Astrocyte (in vitro differentiated cells and primary cell): Measurements from ENCODE around the gene ERO1B. TPM values are rescaled to one million over a fixed set of nuclear protein-coding genes. Genes with fewer than 3 reads are reported as not detected.

Experiments used
- DNase-seq: peaks from one replicate; pipeline ENCODE4 v3.0.0-alpha.2; 2010; ENCODE audit warnings: low read depth
- FAIRE-seq: peaks from 2 replicates; lab custom pipeline; 2011; peaks lifted over from hg19 to GRCh38; lab: Jason Lieb, UNC
- H2AFZ ChIP-seq: 2 replicates; pipeline ENCODE4 v1.6.0; 2012; ENCODE audit warnings: low read depth, low read length, inconsistent platforms
- H3K27ac ChIP-seq: 2 replicates; pipeline ENCODE4 v1.5.1; 2011; ENCODE audit warnings: low read depth, low read length, inconsistent platforms
- H3K27me3 ChIP-seq: 2 replicates; pipeline ENCODE4 v1.6.0; 2011; ENCODE audit warnings: low read length, inconsistent platforms; ENCODE audit not compliant: insufficient read depth
- H3K36me3 ChIP-seq: 2 replicates; pipeline ENCODE4 v1.5.1; 2011; ENCODE audit warnings: low read length, inconsistent platforms; ENCODE audit not compliant: insufficient read depth
- H3K4me1 ChIP-seq: 2 replicates; pipeline ENCODE4 v1.5.1; 2011; ENCODE audit warnings: low read length, inconsistent platforms; ENCODE audit not compliant: insufficient read depth
- H3K4me2 ChIP-seq: 2 replicates; pipeline ENCODE4 v1.6.0; 2012; ENCODE audit warnings: low read length, inconsistent platforms
- H3K4me3 ChIP-seq: 2 replicates; pipeline ENCODE4 v1.5.1; 2011; ENCODE audit warnings: low read depth, mild to moderate bottlenecking, low read length, inconsistent platforms; ENCODE audit not compliant: insufficient read depth
- H3K79me2 ChIP-seq: 2 replicates; pipeline ENCODE4 v1.6.0; 2012; ENCODE audit warnings: mild to moderate bottlenecking, low read length, inconsistent platforms; ENCODE audit not compliant: insufficient read depth
- H3K9ac ChIP-seq: 2 replicates; pipeline ENCODE4 v1.6.0; 2012; ENCODE audit warnings: mild to moderate bottlenecking, low read length, inconsistent platforms
- H3K9me3 ChIP-seq: 2 replicates; pipeline ENCODE4 v1.5.1; 2012; ENCODE audit warnings: low read depth, mild to moderate bottlenecking, low read length, inconsistent platforms; ENCODE audit not compliant: insufficient read depth
- H4K20me1 ChIP-seq: 2 replicates; pipeline ENCODE4 v1.6.0; 2012; ENCODE audit warnings: low read length, inconsistent platforms; ENCODE audit not compliant: insufficient read depth
- H3K27ac Mint-ChIP-seq: one replicate; pipeline ENCODE4 v1.8.0; 2021; ENCODE audit warnings: mild to moderate bottlenecking, mixed read lengths; ENCODE audit not compliant: unreplicated experiment
- H3K27me3 Mint-ChIP-seq: one replicate; pipeline ENCODE4 v1.8.0; 2021; ENCODE audit warnings: low read depth, mixed read lengths; ENCODE audit not compliant: unreplicated experiment
- H3K36me3 Mint-ChIP-seq: one replicate; pipeline ENCODE4 v1.8.0; 2021; ENCODE audit warnings: low read depth, mixed read lengths; ENCODE audit not compliant: unreplicated experiment
- H3K4me1 Mint-ChIP-seq: one replicate; pipeline ENCODE4 v1.8.0; 2021; ENCODE audit warnings: low read depth, mixed read lengths; ENCODE audit not compliant: unreplicated experiment
- H3K4me3 Mint-ChIP-seq: one replicate; pipeline ENCODE4 v1.8.0; 2021; ENCODE audit warnings: mild to moderate bottlenecking, moderate library complexity, mixed read lengths; ENCODE audit not compliant: unreplicated experiment
- H3K9me3 Mint-ChIP-seq: one replicate; pipeline ENCODE4 v1.8.0; 2021; ENCODE audit warnings: mild to moderate bottlenecking, mixed read lengths; ENCODE audit not compliant: unreplicated experiment
- EZH2 ChIP-seq: IDR thresholded peaks from 2 replicates; pipeline ENCODE4 v1.6.1; 2012; ENCODE audit warnings: mild to moderate bottlenecking, low read length, inconsistent platforms; ENCODE audit not compliant: insufficient read depth
- total RNA-seq: library from RNA; stranded (reverse); gene quantifications from 2 replicates; pipeline ENCODE4 v1.2.1, GENCODE V29; 2021
- TF ChIP-seq, protein P1 (sequence below): IDR thresholded peaks from 2 replicates; pipeline ENCODE4 v1.5.1; 2011; ENCODE audit warnings: low read depth, mild to moderate bottlenecking, inconsistent platforms, low read length, moderate library complexity; ENCODE audit not compliant: insufficient read depth

ERO1B gene
- total RNA-seq, 1 donor from 2014 or later = 1.5 TPM

DNA sequence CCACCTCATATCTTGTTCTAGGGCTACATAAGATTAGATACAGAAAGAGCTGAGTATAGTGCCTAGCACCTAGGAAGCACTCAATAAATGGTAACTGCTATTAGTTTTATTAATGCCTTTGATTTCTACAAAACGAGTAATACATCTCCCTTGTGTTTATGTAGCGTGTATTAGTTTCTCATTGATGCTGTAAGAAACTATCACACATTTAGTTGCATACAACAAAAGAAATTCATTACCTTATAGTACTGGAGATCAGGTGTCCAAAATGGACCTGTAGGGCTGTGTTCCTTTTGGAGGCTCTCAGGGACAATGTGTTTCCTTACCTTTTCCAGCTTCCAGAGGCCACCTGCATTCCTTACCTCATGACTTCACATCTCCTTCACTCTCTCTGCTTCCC, 961 bp upstream of the ERO1B start:
- H3K9me3 Mint-ChIP-seq = no peaks in the 10 kb centered on the region
- Histone ChIP-seq H3K79me2 (no peaks in the 10 kb centered on the region), H3K4me1 (peaks cover 5% of the 10 kb centered on the region), H4K20me1 (no peaks in the 10 kb centered on the region), H3K27ac (no peak overlapping the region), H2AFZ (peak overlapping the region; percentile 96), H3K36me3 (no peaks in the 10 kb centered on the region), H3K9ac (no peak overlapping the region), H3K4me3 (peak overlapping the region; percentile 81), H3K27me3 (peaks cover 17% of the 10 kb centered on the region), H3K4me2 (peak overlapping the region; percentile 97), H3K9me3 (no peaks in the 10 kb centered on the region)
- DNase-seq (no peak), FAIRE-seq (no peak)
- H3K27me3 Mint-ChIP-seq = peaks cover 14% of the 10 kb centered on the region
- peak overlapping the region; percentile 87 for H3K4me3 Mint-ChIP-seq
- TF ChIP-seq, protein P1, sequence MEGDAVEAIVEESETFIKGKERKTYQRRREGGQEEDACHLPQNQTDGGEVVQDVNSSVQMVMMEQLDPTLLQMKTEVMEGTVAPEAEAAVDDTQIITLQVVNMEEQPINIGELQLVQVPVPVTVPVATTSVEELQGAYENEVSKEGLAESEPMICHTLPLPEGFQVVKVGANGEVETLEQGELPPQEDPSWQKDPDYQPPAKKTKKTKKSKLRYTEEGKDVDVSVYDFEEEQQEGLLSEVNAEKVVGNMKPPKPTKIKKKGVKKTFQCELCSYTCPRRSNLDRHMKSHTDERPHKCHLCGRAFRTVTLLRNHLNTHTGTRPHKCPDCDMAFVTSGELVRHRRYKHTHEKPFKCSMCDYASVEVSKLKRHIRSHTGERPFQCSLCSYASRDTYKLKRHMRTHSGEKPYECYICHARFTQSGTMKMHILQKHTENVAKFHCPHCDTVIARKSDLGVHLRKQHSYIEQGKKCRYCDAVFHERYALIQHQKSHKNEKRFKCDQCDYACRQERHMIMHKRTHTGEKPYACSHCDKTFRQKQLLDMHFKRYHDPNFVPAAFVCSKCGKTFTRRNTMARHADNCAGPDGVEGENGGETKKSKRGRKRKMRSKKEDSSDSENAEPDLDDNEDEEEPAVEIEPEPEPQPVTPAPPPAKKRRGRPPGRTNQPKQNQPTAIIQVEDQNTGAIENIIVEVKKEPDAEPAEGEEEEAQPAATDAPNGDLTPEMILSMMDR = no peak
- TF ChIP-seq EZH2 = no peak
- H3K4me1 Mint-ChIP-seq = no peaks in the 10 kb centered on the region
- H3K27ac Mint-ChIP-seq = no peak overlapping the region
- no peaks in the 10 kb centered on the region for H3K36me3 Mint-ChIP-seq

DNA sequence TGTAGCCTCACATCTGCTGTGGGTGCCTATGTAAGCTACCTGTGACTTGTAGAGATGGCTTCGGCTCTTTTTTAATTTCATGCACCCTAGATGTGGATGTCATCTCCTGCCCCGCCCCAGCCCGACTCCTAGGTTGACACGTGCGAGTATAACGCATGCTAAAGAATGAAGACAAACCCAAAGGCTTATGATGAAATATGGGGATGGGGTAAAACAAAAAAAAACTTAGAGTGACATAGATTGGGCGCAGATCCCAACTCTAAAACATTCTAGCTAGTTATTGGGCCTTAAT, 613 bp upstream of the ERO1B start:
- H3K27me3 Mint-ChIP-seq = peaks cover 12% of the 10 kb centered on the region
- no peak for FAIRE-seq
- no peak overlapping the region for H3K27ac Mint-ChIP-seq

DNA sequence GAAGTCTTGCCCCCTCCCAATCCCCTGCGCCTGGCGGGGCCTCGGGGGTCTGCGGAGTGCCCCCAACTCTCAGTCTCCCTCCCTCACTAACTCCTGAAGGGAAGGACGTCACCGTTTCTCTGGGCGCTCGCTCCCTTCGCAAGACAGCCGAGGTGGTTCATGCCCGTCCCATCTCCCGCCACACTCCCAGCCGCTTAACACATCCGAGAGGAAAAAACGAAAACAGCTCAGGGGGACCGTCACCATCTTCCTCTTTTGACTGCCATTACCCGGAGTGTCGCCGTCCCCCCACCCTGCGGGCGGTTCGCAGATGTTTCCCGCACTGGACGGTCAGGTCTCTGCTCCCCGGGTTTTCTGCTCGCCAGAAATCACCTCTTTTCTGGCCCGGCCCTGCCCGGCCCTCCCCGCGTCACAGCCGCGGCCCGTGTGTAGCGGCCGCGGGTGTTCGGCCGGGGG, 532 bp downstream of the ERO1B start:
- H3K4me3 Mint-ChIP-seq = peak overlapping the region; percentile 93
- Histone ChIP-seq H3K36me3 (no peaks in the 10 kb centered on the region), H3K27me3 (peaks cover 17% of the 10 kb centered on the region), H2AFZ (peak overlapping the region; percentile 95), H3K27ac (no peak overlapping the region), H3K9me3 (no peaks in the 10 kb centered on the region), H3K9ac (peak overlapping the region; percentile 82), H3K4me1 (peaks cover 5% of the 10 kb centered on the region), H3K4me2 (peak overlapping the region; percentile 97), H3K79me2 (no peaks in the 10 kb centered on the region), H3K4me3 (peak overlapping the region; percentile 81), H4K20me1 (no peaks in the 10 kb centered on the region)
- no peak overlapping the region for H3K27ac Mint-ChIP-seq
- no peaks in the 10 kb centered on the region for H3K9me3 Mint-ChIP-seq
- TF ChIP-seq, protein P1 = no peak
- TF ChIP-seq EZH2 = no peak
- peaks cover 12% of the 10 kb centered on the region for H3K27me3 Mint-ChIP-seq
- FAIRE-seq (no peak), DNase-seq (peak; percentile 16)
- no peaks in the 10 kb centered on the region for H3K4me1 Mint-ChIP-seq
- no peaks in the 10 kb centered on the region for H3K36me3 Mint-ChIP-seq

More for the DNA sequence above, 613 bp upstream of the ERO1B start:
- Histone ChIP-seq H3K4me2 (peak overlapping the region; percentile 97), H3K4me3 (peak overlapping the region; percentile 81), H3K9me3 (no peaks in the 10 kb centered on the region), H2AFZ (peak overlapping the region; percentile 96), H4K20me1 (no peaks in the 10 kb centered on the region), H3K27ac (peak overlapping the region; percentile 37), H3K79me2 (no peaks in the 10 kb centered on the region), H3K27me3 (peaks cover 17% of the 10 kb centered on the region), H3K36me3 (no peaks in the 10 kb centered on the region), H3K4me1 (peaks cover 5% of the 10 kb centered on the region), H3K9ac (peak overlapping the region; percentile 91)
- Mint-ChIP-seq H3K36me3 (no peaks in the 10 kb centered on the region), H3K9me3 (no peaks in the 10 kb centered on the region), H3K4me1 (no peaks in the 10 kb centered on the region), H3K4me3 (peak overlapping the region; percentile 87)
- DNase-seq = no peak
- TF ChIP-seq EZH2 = no peak
